Thyroid gland (tissue), 4 donors: ENCODE measurements around the gene FHIT.

Experiments
- CTCF ChIP-seq, 6 experiments: fragments of 200-600 bp in 3 of 6; fragments of 450-650 bp in 3 of 6; sonication (generic) in 3 of 6; IDR thresholded peaks; one replicate each; pipeline ENCODE4 v1.5.1; 2016 to 2019; ENCODE audit warnings: antibody characterized with exemption in 6 of 6, mild to moderate bottlenecking in 2 of 6, inconsistent platforms in 1 of 6, moderate library complexity in 1 of 6
- POLR2A ChIP-seq, 2 donors: fragments of 450-650 bp; IDR thresholded peaks; one replicate each; pipeline ENCODE4 v1.6.1; 2017; ENCODE audit warnings: antibody characterized with exemption in 2 of 2, mild to moderate bottlenecking in 2 of 2, moderate library complexity in 1 of 2

GRCh38 chr3:59978979-59979378, 1272.3 kb downstream of the FHIT start:
- no peak for TF ChIP-seq POLR2A (IDR thresholded peaks at IDR 0.05)
- TF ChIP-seq CTCF (IDR thresholded peaks at IDR 0.05): no peak
